ENCODE data around the gene HORMAD2.

The HORMAD2 gene

DNA sequence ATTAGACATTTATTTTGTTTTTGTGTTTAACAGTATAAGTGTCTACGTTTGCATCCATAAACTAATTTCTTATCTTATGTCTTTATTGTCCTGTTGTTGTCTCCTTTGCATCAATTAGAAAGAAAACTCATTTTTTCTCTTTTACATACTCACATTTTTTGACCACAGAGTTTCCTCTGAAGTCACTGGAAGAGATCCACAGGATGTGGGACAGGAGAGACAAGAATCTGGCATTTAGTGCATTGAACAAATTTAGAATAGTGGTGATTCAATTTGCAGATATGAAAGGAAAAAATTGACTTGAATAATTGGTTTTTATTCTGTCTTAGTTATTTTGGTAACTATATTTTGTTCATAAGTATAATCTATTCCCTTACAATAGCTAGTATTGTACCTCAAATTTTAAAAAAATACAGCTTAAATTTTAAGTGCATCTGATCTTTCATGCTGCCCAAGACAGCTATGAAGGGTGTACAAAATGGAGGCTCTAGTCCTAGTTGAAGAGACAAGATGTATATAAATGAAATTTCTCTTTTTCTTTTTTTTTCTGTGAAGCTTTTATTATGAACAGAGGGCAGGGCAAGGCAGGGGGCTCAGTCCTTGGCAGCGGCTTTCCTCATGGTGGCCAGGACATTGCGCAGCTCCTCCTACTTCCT, 24.4 kb downstream of the HORMAD2 start:
- DNase-seq (ENCODE audit: low read depth in 1 of 2, low spot score in 1 of 2): no peak

DNA sequence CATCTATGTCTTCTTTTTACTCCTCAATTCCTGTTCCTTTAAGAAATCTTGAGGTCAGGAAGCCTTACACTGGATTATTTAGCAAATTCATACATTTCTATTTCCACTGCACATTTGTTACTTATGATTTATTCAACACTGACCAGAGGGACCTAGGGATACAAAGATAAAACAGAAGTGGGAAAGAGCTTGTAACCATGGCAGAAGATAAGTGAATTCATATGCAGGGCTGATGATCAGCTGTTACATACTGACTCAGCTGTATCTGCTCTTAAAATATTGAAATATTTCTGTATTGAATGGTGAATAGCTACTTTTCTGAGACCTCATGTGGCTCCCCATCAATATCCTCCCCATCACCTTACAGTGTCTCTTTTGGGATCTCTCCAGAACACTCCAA, 25.2 kb downstream of the HORMAD2 start:
- no peak for DNase-seq (ENCODE audit: low read depth in 1 of 2, low spot score in 1 of 2)

DNA sequence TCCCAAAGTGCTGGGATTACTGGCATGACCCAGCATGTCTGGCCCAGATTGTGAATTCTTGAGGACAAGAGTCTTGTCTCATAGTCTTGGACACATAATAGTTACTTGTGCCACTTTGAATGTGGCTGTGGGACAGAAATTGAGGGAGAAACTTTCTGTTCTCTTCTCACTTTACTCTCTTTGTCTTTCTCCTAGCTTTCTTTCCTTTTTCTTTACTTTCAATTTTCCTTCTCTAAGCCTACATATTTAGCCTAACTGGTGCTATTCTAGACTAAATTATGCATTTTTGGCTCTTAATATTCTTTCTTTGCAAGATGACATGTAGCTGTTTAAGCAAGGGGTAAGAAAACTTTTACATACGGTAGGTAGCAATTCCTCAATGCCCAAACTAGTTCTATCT, 33.2 kb downstream of the HORMAD2 start:
- no peak for DNase-seq (ENCODE audit: low read depth in 1 of 2, low spot score in 1 of 2)

DNA sequence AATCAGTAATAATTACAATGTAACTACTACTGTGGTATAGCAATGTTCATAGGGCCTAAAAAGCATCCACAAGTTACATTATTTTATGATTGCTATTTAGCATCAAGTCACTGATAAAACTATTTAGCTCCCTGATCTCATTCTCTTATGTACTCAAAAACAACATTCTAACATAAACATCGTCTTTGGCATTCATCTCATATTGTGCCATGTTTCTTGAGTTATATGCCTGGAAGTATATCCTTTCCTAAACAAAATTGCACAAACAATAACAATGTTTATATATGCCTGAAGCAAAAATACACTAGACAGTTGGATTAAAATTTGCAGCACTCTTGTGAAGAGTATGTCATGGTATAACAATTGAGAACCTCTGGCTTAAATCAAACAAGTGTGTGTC, 34.1 kb downstream of the HORMAD2 start:
- no peak for DNase-seq (ENCODE audit: low read depth in 1 of 2, low spot score in 1 of 2)

DNA sequence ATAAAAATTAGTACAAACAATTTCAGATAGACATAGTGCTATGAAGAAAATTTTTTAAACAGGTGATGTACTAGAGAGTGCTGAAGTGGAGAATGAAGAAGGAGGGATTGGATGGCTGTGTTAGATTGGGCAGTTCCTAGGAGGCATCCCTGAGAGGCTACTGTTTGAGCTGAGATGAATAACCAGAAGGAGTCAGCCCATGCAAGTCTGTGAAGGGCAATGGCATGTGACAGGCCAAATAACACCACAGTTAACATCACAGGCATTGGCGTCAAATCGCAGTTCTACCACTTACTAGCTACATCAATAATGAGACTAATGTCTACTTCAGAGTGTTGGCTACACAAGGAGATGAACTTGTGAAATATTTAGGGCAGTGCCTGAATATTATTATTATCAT, 35.4 kb downstream of the HORMAD2 start:
- no peak for DNase-seq (ENCODE audit: low read depth in 1 of 2, low spot score in 1 of 2)

DNA sequence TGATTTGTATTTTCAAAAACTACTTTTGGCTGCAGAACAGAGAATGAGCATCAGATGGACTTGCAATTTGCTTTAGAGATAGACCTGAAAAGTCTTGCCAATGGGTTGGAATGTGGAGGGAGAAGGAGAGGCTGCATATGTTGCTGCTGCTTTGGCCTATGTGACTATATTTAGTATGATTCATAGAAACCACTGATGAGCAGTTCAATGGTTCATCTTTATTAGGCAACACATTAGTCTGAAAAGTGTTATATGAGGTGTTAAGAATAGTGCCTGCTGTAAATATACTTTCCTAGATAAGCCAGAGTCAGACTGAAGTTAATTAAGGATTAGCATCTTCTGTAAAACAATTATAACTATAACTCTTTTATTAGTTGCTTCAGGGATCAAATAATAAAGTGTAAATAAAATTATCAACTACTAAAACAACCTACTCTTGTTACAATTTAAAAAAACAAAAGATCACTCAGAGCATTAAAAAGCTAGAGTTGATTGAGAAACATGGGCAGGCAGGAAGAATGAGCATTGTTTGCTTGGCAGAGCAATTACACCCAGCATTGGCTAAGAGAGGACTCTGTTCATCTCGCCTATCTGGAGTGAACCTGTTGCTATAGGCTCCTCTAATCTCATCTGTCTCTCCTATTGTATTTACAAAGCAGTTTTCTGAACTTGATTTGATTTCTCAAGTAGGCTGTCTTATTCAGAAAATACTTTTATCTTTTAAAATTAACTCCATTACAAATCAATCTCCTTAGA, 36.3 kb downstream of the HORMAD2 start:
- no peak for DNase-seq (ENCODE audit: low read depth in 1 of 2, low spot score in 1 of 2)

DNA sequence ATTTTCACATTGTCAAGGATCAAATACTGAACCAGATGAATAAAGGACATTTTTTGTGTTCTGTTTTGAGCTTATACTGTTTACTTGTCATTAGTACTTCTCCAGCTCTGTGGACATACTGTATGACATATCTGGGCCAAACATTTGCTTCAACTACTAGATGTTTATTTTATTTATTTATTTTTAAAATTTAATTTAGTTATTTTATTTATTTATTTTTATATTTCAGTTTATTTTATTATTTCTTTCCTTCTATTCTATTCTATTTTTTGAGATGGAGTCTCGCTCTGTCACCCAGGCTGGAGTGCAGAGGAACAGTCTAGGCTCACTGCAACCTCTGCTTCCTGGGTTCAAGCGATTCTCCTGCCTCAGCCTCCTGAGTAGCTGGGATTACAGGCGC, 37.0 kb downstream of the HORMAD2 start:
- DNase-seq (ENCODE audit: low read depth in 1 of 2, low spot score in 1 of 2): no peak

DNA sequence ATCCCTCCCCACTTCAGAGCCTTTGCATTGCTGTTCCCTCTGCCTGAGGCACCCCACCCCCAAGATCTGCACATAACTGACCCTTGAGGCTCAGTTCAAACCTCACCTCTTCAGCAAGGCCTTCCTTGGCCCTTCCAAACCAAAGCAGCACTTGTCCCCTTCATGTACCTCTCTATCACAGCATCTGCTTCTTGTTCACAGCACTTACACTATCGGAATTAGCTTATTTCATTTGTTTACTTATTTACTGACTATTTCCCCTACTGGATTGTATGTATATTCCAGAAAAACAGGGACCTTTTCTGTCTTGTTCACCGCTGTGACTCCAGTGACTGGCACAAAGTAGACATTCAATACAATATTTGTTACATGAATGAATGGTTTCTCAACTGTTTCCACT, 38.0 kb downstream of the HORMAD2 start:
- DNase-seq (ENCODE audit: low read depth in 1 of 2, low spot score in 1 of 2): no peak

DNA sequence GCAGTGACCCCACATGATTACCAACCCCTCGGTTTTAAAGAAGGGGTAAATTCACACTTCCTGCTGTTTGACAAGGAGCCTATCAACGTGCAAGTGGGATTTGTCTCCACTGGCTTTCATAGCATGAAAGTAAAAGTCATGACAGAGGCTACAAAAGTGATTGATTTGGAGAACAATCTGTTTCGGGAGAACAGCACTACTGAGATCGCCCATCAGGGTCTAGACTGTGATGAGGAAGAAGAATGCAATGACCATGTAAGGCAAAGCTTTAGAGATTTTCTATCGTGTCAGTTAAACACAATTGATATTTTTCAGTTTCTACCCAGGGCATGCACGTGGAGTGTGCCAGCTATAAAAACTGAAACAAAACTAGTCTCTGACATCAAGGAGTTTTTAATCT, 41.7 kb downstream of the HORMAD2 start:
- no peak for DNase-seq (ENCODE audit: low read depth in 1 of 2, low spot score in 1 of 2)

DNA sequence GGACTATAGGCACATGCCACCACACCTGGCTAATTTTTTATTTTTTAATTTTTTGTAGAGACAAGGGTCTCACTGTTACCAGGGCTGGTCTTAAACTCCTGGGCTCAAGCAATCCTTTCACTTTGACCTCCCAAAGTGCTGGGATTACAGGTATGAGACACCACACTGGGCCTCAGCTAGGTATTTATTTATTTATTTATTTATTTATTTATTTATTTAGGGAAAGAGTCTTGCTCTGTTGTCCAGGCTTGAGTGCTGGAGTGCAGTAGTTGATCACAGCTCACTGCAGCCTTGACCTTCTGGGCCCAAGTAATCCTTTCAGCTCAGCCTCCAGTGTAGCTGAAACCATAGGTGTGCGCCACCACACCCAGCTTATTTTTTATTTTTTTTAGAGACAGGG, 43.2 kb downstream of the HORMAD2 start:
- DNase-seq (ENCODE audit: low read depth in 1 of 2, low spot score in 1 of 2): no peak

DNA sequence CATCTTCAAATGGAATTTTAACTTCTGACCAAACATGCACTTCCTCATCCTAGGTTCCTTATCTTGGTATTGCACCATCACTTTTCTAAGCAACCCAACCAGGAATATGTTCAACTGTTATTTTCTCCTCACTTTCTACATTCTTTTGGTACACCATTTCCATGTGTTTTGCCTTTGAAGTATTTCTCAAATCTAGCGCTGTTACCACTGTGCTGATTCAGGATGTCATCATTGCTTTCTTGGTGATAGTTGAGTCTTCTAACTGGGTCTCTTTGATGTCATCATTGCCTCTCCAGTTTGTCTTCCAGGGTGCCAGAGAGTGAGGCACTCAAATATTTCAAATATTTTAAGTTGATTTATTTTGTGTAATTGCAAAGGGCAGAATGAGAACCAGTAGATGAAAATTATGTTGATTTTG, 47.5 kb downstream of the HORMAD2 start:
- DNase-seq (ENCODE audit: low read depth in 1 of 2, low spot score in 1 of 2): no peak

DNA sequence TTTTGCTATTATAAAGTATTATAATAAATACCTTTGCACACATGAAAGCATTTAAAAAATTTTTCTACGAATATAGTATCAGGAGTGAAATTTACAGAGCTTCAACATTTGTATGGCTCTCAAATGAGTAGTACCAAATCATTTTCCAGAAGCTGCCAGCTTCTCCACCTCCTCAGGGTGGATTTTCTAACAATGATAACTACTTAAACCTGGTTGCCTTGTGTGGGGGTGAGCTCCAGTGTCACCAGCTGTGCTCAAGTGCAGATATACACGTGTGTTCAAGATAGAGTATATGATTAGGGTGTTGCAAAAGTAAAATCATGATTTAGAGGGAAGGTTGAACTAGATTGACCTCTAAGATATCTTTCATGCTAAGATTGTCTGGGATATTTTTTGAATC, 48.2 kb downstream of the HORMAD2 start:
- DNase-seq (ENCODE audit: low read depth in 1 of 2, low spot score in 1 of 2): no peak

DNA sequence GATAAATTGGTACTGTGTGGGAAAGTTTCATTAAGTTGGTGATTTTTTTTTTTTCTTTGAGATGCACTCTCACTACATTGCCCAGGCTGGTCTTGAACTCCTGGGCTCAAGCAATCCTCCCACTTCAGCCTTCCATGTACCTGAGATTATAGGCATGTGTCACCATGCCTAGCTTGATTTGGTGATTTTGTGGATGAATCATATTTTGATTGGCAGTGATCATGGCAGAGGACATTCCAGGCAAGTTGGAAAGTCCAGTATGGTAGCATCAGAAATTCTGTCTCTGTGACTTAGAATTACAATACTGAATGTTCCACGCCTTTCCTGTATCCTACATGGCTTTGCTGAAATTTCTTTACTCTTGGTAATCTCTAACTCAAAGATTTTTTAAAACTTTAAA, 49.4 kb downstream of the HORMAD2 start:
- DNase-seq (ENCODE audit: low read depth in 1 of 2, low spot score in 1 of 2): no peak

DNA sequence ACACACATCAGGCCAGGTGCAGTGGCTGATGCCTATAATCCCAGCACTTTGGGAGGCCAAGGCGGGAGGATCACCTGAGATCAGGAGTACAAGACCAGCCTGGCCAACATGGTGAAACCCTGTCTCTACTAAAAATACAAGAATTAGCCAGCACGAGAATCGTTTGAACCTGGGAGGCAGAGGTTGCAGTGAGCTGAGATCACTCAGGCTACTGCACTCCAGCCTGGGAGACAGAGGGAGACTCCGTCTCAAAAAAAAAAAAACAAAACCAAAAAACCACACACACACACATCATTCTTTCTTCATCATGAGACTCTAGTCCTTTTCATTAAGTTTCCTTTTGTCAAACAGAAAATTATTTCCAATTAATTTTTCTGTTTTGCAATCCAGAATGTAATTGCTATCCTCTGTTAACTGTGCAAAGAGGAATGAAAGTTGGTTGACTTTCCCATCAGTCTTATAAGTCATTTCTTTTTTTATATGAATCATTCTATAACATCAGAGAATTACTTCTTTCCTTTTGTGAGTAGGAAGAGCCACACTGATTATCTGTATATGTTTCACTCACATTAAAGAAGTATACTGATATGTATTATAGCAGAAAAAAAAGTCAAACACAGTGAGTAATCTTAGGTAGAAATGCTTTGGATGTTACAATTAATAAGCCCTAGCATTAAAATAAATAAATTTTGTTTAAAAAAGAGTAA, 52.2 kb downstream of the HORMAD2 start:
- DNase-seq (ENCODE audit: low read depth in 1 of 2, low spot score in 1 of 2): no peak

DNA sequence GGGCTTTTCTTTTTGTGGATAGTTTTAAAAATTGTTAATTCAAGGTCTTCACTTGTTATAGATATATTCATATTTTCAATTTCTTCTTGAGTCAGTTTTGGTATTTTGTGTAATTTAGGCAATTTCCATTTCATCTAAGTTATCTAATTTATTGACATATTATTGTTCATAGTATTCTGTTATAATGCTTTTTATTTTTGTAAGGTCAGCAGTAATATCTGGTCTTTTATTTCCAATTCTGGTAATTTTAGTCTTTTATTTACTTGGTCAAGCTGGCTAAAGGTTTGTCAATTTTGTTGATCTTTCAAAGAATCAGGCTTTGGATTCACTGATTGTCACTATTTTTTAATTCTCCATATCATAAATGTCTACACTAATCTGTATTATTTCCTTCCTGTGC, 60.1 kb downstream of the HORMAD2 start:
- DNase-seq (ENCODE audit: low read depth in 1 of 2, low spot score in 1 of 2): no peak

DNA sequence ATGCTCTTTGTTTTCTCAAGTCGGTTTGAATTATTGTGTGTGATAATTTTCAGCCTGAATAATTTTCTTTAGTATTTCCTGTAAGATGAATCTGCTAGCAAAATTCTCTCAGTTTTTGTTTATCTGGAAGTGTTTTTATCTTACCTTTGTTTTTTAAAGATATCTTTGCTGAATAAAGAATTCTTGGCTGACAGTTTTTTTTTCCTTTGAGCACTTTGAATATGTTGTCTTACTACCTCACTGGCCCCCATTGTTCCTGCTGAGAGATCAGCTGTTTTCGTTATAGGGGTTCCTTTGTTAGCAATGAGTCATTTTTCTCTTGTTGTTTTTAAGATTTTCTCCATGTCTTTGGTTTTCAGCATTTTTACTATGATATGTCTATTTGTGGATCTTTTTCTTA, 63.0 kb downstream of the HORMAD2 start:
- no peak for DNase-seq (ENCODE audit: low read depth in 1 of 2, low spot score in 1 of 2)

DNA sequence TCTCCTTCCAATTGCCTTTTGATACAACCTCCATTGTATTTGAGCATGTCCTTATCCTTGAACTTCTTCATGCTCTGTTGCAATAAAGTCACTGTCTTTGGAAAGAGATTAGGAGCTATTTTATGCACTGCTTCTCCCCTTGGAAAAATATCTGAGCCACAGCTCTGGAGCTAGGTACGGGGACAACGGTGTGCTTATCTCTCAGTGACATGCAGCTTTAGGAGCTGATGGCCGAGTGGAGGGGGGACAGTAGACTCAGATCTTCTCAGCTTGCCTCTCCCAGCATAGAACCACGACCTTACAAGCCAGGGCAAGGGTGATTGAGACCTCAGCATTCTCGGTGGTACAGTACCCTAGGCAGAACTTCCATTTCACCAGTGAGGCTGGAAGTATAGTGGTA, 64.1 kb downstream of the HORMAD2 start:
- no peak for DNase-seq (ENCODE audit: low read depth in 1 of 2, low spot score in 1 of 2)

DNA sequence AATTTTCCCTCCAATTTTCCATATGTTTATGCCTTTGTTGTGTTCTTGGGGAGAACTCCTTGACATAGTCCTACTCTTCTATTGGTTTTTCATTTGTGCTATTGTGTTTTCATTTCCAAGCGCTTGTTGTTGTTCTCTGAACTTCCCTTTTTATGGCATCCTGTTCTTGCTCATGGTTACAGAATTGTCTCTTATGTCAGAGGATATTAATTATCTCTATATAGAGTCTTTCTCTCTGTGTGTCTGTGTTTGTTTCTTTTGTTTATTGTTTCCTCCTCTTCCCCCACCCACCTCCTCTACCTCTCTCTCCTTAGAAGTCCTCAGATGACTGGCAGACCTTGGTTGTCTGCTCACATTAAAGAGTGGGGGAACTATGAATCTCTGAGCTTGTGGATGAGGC, 69.9 kb downstream of the HORMAD2 start:
- no peak for DNase-seq (ENCODE audit: low read depth in 1 of 2, low spot score in 1 of 2)

DNA sequence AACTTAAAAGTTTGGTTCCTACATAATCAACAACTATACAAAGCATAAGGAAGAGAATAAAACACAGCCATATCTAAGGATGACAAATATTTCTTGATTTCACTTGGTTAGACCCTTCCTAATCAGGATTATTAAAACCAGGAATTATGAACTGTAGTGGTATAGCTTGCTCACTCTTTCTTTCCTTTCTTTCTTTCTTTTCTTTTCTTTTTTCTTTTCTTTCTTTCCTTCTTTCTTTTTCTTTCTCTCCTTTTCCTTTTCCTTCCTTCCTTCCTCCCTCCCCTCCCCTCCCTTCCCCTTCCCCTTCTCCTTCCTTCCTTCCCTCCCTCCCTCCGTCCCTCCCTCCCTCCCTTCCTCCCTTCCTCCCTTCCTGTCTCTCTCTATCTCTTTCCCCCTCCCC, 78.0 kb downstream of the HORMAD2 start:
- no peak for DNase-seq (ENCODE audit: low read depth in 1 of 2, low spot score in 1 of 2)

DNA sequence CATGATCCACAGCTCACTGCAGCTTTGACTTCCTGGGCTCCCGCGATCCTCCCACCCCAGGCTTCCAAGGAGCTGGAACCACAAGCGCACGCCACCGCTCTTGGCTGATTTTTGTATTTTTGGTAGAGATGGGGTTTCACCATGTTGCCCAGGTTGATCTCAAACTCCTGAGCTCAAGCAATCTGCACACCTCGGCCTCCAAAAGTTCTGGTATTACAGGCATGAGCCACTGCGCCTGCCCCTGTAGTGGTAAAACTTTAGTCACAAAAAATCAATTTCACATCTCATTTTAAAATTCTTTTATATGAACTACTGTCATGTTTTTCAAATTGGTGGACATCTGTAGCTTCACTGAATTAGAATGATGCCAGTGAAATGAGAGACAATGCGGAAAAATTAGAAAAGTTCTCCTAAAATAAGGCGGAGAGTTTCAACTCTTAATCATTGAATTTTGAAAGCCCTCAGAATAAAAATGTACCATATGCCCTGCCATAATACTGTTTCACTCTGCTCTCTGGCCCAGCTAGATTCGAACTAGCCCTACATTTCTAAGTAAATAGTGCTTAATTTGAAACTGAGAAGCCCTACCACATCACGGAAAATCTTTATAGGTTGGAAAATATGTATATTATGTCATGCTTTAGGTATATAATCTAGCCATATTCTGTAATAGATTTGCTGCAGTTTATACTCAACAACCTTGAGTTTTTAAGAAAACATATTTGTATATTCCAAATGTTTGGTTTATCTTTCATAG, 78.7 kb downstream of the HORMAD2 start:
- DNase-seq (ENCODE audit: low read depth in 1 of 2, low spot score in 1 of 2): no peak

DNA sequence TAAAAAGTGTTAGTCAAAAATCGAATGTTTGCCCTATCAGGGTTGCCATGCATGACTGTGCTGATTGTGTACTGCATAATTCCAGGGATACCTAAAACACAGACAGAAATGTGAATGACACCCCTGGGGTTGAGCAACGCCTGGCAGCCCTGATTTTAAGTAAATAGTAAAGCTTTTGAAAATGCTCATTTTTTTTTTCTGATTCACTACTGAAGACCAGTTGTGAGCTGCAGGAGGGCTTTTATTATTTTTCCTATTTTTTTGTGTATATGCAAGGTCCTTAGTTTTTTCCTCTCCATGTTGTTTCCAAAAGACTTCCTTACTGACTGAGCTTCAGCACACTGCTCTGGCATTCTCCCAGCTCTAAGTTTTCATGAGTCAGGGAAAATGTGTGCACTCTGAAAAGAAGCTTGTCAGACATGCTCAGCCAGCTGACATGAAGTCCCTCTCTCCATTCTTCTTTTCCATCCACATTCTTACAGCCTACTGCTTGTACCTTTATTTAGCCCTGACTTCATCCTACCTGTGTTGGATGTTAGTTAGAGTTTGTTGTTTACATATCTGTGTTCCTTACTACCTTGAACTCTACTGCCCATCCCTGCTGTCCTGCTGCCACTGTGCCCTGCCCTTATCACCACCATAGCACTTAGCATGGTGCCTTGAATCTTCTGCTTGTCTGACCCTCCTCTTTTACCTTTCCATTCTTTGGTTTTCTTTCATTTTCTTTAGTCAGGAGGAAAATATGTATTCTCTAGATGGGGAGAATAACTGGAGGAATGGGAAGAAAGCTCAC, 79.5 kb downstream of the HORMAD2 start:
- no peak for DNase-seq (ENCODE audit: low read depth in 1 of 2, low spot score in 1 of 2)
